ENCODE data around the gene NT5DC2.

- TF ChIP-seq POLR2A (IDR thresholded peaks at IDR 0.05), result peak in 1 of 2 donors; percentile 19
- TF ChIP-seq CTCF (IDR thresholded peaks at IDR 0.05), result no peak
Measured at GRCh38 chr3:52551118-52551517, 17.5 kb upstream of the NT5DC2 start.

Measured in adrenal gland (tissue), 5 donors.